Left renal pelvis (tissue), 4 donors: ENCODE measurements around the gene KRT7. TPM values are rescaled to one million over a fixed set of nuclear protein-coding genes. Genes with fewer than 3 reads are reported as not detected.
A peak's percentile ranks its signal among the peaks of the same experiment; 100 is the strongest.
"Not testable (repeated sequence)": the region's sequence is repeated elsewhere in the genome, so short reads cannot be mapped to it uniquely, and the experiment has no call there.

Source experiments
- DNase-seq, 4 donors: peaks; one replicate each; pipeline ENCODE4 v3.0.0-alpha.2; 2013; ENCODE audit warnings: low read depth in 4 of 4, low spot score in 3 of 4
- polyA plus RNA-seq, 4 donors: library from polyadenylated mRNA; unstranded; fragments of 120-200 nt; gene quantifications; one replicate each; pipeline ENCODE4 v1.2.1, GENCODE V29; 2013; ENCODE audit not compliant: insufficient read length in 4 of 4

The KRT7 gene
- polyA plus RNA-seq, 4 donors: 2.4 to 127 (median 83.6) TPM

- no peak for DNase-seq
These were observed 37.6 kb downstream of the KRT7 start for GRCh38 chr12:52270541-52271070.

- DNase-seq: no peak
These were observed 38.1 kb downstream of the KRT7 start for GRCh38 chr12:52271158-52271557.

DNA sequence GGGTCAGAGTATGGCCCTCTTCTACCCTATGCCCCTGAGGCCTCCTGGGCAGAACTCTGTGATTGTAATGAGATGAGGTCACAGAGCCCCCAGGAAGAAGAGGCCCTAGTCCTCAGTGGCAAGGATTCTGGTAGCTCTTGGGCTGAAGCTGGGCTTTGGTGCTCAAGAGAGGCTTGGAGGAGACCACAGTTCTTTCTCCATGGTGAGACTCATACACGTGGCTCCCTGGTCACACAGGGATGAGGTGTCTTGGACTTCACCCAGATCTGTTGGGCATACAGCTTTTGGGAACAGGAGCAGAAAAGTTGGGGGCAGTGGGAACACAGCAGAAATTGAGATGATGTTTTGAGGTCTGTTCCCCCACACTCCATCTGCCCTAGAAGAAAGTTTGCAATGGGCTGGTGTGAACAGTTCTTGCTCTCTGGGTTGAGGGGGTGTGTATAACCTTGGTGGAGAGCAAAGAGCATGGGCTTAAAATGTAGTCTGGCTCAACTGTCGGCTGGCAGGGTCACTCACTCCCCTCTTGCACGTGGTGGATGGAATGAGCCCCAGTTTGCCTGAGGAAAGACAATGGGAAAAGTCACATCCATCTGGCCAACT is 41.6 kb downstream of the KRT7 start, which contains the start of gene KRT86:
TSS of gene KRT86 (plus strand) at position 125 of the 600 bp plus-strand sequence. CDS start 27,272 bp downstream, outside the sequence.
- DNase-seq: no peak

DNA sequence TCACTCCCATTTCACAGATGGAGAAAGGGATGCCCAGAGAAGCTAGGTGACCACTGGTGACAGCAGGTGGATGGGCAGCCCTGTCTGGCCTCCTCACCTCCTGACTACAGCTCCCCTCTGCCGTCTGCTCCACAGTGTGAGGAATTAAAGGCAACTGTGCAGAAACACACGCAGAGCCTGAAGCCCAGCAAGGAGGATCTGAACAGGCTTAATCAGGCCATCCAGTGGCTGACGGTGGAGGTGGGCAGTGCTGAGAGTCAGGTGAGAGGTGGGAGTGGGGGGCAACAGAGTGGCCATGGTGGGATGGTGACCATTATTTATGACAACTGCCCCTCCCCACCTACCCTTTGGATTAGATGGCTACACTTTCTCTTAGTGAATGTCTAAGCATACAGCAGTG is 42.6 kb downstream of the KRT7 start:
- no peak for DNase-seq

DNA sequence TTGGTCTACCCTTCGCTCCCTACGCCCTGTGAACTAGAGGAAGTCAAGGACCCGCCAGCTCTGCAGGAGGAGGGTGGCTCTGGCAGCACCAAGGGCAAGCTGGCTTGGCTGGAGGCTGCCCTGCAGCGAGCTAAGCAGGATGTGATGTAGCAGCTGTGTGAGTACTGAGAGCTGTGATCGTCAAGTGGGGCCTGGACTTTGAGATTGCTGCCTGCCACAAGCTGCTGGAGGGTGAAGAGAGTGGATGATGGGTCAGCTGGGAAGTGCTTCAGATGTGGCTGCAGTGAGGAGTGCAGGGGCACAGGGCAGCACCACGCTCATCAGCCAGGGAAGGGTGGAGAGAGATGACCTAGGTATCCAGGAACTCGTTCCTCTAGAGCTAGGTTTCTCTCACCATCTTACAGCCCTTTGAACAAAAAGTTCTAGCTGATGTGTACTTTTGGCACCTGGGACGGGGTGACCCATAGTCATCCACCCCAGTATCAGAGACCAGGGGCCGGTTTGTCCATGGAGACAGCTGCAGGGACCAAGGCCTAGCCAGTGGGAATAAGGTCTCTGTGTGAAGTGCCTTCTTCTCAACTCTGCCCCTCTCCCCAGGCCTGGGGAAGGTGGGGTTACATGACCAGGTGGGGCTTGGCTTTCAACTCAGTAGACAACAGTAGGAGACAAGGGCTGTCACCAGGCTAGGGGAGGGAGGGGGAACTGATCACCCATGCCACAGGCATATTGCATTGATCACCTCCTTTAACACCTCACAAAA is 44.6 kb downstream of the KRT7 start:
- no peak for DNase-seq

DNA sequence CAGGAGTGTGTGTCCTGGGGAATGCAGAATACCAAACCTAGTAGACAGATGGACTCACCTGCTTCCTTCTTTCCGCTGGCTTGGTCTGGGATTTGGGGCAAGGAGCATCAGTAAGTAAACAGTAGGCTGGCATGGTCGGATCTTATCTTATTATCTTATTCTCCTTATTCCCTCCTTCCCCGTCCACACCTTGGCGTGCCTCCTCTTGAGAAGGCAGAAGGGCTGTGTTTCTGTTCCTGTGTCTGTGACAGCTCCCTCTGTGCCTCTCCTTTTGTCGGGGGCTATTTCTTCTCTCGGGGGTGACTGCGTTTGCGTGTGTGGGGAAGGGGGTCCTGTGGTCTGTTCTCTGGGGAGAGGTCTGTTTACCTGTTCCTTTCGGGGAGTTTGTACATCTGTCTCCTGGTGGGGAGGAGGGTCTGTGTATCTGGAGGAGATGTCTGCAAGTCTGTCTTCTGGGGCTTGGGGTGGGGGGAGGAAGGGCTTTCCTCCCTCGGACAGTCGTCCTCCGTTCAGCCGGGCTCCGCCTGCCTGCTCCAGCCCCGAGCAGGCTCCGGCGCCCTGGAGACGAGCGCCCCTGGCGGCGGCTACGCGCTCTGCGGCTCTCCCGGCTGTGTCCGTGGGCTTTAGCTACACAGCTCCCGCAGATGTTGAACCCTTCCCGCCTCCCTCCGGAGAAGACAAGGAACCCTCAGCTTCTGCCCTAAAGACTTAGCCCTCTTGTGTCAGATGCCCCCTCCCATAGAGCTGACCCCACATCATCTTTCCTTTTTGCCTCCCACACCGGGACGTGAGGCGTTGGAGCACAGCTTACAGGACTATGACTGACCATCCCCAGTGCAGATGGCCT is 45.8 kb downstream of the KRT7 start:
- DNase-seq: peak in 1 of 4 donors; percentile 44

DNA sequence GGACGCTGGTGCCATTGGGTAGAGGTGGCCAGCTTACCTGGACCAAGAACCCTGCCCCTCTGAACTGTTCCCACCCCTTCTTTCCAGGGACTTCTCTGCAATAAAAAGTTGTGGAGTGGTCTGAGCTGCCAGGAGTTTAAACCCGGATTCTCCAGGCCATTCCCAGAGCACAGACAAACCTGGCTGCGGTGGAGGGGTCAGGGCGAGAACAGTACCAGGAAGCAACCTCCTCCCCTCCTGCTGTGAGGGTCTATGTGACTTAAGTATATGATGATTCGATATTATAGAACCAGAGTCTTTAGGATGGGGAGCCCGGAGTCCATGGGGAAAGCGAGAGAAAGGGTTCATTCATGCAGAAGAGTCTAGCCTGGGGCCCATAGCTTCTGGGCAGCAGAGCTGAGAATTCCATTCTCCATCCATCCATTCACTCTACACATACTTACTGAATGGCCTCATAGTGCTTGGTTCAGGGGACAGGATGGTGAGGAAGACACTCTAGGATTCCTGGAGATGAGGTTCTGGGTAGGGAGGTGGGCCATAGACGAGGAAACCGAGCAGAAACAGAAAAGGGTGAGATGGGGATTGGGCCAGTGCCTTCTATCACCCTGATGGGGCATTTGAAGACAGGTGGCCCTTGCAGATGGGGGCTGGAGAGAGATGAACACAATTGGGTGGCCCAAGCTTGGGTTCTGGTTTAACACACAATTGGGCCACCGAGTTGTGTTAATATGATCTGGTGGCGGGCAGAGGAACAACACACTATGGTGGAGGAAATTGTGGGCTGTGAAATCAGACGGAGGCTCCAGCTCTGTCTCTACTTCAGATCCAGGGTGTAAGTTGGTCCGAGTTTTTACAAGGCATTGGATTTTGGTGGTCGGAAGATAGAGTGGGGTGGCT is 46.6 kb downstream of the KRT7 start:
- DNase-seq: no peak

DNA sequence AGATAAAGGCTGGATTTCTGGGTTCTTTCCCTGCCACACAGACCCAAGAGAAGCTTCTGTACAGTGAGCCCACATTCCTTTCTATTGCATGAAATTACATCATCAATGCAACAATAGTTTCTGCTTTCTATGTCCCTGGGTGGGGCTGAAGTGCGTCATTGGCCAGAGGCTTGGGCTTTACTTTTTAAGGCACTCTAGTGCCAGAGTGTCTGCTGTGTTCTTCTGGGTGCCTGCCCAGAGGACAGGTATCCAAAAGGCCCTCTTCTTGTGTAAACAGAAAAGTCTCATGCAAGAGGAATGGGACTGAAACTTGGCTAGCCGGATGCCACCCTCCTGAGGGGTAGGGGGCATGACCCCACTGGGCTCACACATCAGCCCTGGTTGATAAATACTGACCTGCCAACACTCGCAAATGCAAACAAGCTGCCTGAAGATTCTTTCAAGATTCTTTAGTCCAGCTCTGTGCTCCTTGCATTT is 47.3 kb downstream of the KRT7 start:
- DNase-seq: no peak

GRCh38 chr12:52280796-52281560 is 47.9 kb downstream of the KRT7 start:
- no peak for DNase-seq

- DNase-seq: no peak
These were observed 51.6 kb downstream of the KRT7 start for GRCh38 chr12:52284562-52285171.

- DNase-seq: no peak
These were observed 52.2 kb downstream of the KRT7 start for GRCh38 chr12:52285172-52285745.

GRCh38 chr12:52285851-52286530 is 52.9 kb downstream of the KRT7 start:
- no peak for DNase-seq

DNA sequence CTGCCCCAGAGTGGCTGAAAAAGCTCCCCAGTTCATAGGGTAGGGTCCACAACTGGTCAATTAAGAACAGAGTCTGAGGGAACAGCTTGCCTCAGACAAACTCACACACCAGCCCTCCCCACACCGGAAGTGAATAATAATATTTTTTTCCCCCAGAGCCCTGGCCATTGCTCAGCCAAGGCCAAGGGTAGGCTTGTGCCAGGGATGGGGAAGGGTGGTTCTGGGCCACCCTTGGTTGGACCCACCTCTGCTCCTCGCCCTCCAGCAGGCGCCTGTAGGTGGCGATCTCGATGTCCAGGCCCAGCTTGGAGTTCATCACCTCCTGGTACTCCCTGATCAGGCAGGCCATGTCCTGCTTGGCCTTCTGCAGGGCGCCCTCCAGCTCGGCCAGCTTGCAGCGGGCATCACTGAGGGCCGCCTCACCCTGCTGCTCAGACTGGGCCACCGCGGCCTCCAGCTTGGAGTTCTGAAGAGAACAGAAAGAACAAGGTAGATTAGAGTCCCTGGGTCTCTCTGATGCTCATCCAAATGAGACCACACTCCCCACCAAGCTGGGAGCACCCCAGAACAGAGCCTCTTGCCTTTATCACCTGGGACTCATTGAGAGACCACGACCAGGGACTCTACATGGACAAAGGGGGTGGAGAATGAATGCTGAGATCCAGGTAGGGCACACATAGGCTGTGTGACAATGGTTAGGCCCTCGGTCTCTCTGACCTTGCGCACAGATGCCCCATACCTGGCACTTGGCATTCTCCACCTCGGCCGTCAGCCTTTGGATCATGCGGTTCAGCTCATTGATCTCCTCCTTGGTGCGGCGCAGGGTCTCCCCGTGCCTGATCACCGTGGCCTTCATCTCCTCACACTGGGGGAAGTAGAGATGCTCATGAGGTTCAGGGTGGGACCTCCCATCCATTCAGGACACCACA is 54.1 kb downstream of the KRT7 start:
- DNase-seq: not testable (repeated sequence)

DNA sequence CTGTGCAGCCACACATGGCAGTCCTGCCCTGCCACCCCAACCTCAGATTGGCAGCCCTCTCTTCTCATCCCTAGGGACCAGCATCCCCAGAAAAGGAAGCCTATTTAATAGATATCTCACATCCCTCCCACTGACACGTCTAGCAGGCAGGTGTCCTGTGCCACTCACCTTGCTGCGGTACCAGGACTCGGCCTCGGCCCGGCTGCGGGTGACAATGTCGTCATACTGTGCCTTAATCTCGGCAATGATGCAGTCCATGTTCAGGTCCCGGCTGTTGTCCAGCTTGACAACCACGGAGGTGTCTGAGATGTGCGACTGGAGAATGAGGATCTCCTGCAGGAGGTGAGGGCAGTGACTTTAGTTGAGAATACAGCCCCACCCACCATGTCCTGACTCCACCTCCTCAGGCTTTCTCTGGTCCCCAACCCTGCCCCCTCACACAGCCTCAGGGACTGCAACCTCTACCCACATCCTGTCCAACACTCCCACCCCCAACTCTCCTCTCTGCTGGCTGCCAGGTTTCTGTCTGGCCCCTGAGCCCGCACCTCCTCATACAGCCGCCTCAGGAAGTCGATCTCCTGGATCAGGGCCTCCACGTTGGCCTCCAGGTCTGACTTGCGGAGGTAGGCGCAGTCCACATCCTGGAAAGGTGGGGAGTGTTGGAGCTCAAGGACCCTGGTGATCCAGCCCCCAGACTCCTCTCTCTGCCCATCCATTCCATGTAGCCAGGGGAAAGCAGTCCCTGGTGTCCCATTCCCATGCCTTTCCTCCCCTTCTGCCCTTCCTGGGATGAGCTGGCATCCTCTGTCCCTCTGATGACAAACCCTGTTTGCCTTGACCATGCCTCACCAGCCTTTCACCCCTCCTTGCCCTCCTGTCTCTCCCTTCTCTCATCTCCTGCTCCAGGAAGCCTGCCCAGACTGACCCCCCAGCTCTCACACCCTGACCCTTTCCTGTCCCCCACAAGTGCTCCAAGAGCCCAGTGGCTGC is 55.1 kb downstream of the KRT7 start:
- not testable (repeated sequence) for DNase-seq

DNA sequence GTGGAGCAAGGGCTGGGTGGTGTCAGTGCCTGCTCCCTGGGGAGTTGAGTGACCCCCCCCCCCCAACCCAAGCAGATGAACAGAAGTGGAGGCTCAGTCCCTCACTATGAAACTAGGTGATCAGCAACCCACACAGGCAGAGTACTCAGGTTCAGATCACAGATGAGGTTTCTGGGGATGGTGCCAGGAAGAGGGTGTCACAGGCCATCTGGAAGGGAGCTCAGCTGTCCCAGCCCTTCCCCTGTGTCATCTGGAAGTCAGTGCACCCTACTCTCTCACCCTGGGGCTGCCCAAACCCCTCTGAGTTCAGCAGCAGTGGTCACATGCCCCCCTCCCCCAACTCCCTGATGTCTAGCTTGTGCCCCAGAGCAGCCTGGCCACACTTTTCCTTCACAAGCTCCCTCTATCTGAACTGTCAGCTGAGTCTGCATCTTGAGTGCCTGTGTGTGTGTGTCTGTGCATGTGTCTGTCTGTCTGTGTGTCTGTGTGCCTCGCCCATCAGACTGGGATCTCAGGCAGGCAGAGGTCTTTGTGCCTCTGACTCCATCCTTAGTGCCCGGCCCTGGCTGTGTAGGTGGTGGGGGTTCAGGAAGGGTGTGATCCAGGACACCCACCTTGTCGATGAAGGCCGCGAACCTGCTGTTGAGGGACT is 57.6 kb downstream of the KRT7 start:
- not testable (repeated sequence) for DNase-seq
